Stomach (tissue), 4 donors: Measurements from ENCODE around the gene ITPKC.

Experiments
- CTCF ChIP-seq, 7 experiments: fragments of 450-650 bp in 4 of 7; fragments of 200-600 bp in 3 of 7; sonication (generic) in 3 of 7; IDR thresholded peaks; one replicate each; pipeline ENCODE4 v1.5.1; 2016 to 2019; ENCODE audit warnings: antibody characterized with exemption in 7 of 7, control low read depth in 2 of 7, mild to moderate bottlenecking in 1 of 7
- POLR2A ChIP-seq, 4 donors: fragments of 450-650 bp; IDR thresholded peaks; one replicate each; pipeline ENCODE4 v1.6.1; 2016; ENCODE audit warnings: antibody characterized with exemption in 4 of 4, control low read depth in 2 of 4, mild to moderate bottlenecking in 1 of 4, moderate library complexity in 1 of 4

DNA sequence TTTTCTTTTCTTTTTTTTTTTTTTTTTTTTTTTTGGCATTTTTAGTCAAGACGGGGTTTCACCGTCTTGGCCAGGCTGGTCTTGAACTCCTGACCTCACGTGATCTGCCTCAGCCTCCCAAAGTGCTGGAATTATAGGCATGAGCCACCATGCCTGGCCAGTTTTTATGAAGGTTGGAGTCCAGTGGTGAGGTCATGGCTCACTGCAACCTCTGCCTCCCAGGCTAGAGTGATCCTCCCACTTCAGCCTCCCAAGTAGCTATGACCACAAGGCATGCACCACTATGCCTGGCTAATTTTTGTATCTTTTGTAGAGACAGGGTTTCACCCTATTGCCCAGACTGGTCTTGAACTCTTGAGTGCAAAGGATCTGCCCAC, 38.3 kb downstream of the ITPKC start:
- no peak for TF ChIP-seq CTCF (IDR thresholded peaks at IDR 0.05)
- no peak for TF ChIP-seq POLR2A (IDR thresholded peaks at IDR 0.05)
